ENCODE data around the gene KAT8.
A peak's percentile ranks its signal among the peaks of the same experiment; 100 is the strongest.

DNA sequence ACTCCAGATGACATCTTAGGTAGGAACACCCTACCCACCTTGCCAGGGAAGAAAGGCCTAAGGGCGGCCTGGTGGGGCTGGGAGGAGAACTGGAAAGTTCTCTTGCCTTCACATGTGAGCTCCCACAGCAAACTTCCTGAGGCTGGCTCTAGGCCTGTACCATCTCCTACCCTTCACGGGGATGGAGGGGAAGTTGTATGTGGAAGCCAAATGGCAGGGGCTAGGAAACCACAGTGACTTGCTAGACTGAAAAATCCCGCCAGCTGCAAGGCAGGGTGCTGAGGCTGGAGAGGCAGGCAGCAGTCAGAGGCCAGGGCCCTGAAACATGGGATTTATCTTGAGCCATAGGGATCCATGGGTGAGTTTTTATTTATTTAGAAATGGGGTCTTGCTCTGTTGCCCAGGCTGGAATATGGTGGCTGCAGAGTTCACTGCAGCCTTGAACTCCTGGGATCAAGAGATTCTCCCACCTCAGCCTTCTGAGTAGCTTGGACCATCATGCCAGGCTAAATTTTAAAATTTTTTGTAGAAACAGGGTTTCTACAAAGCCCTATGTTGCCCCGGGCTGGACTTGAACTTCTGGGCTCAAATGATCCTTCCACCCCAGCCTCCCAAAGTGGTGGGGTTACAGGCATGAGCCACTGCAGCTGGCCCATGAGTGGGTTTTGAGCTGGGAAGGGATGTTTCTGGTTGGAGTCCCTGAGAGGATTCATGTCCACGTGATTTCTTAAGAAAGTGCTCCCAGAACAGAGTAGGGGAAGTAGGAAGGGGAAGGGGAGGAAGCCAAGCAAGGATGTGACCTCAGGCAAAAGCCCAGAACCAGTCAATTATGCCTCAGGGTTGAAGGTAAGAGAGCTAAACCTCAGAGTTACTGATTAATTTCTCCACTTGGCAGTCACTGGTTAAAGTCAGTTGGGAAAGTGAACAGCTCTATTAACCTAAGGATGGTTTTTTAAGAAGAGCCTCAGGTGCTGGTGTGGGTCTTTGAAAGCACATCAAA, 4.0 kb upstream of the KAT8 start:
- no peak for TF ChIP-seq POLR2A (IDR thresholded peaks at IDR 0.05; ENCODE audit: borderline replicate concordance, extremely low read depth, insufficient read depth, insufficient read length)
- TF ChIP-seq POLR2AphosphoS5 (IDR thresholded peaks at IDR 0.05; ENCODE audit: low read depth, low read length) = peak; percentile 32
- TF ChIP-seq RAD21 (IDR thresholded peaks at IDR 0.05; ENCODE audit: low read depth) = no peak
- TF ChIP-seq JUND (IDR thresholded peaks at IDR 0.05) = no peak
- TF ChIP-seq CBX3 (IDR thresholded peaks at IDR 0.05; ENCODE audit: low read depth) = no peak
- no peak for TF ChIP-seq ZNF274 (IDR thresholded peaks at IDR 0.05; ENCODE audit: low read depth, low read length)
- TF ChIP-seq, protein P1, sequence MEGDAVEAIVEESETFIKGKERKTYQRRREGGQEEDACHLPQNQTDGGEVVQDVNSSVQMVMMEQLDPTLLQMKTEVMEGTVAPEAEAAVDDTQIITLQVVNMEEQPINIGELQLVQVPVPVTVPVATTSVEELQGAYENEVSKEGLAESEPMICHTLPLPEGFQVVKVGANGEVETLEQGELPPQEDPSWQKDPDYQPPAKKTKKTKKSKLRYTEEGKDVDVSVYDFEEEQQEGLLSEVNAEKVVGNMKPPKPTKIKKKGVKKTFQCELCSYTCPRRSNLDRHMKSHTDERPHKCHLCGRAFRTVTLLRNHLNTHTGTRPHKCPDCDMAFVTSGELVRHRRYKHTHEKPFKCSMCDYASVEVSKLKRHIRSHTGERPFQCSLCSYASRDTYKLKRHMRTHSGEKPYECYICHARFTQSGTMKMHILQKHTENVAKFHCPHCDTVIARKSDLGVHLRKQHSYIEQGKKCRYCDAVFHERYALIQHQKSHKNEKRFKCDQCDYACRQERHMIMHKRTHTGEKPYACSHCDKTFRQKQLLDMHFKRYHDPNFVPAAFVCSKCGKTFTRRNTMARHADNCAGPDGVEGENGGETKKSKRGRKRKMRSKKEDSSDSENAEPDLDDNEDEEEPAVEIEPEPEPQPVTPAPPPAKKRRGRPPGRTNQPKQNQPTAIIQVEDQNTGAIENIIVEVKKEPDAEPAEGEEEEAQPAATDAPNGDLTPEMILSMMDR (IDR thresholded peaks at IDR 0.05 in 2 of 3, conservative IDR thresholded peaks at IDR 0.05 in 1 of 3; ENCODE audit: borderline replicate concordance in 1 of 3, insufficient read depth in 1 of 3, low read depth in 2 of 3, low read length in 2 of 3) = no peak
- TF ChIP-seq, protein P2, sequence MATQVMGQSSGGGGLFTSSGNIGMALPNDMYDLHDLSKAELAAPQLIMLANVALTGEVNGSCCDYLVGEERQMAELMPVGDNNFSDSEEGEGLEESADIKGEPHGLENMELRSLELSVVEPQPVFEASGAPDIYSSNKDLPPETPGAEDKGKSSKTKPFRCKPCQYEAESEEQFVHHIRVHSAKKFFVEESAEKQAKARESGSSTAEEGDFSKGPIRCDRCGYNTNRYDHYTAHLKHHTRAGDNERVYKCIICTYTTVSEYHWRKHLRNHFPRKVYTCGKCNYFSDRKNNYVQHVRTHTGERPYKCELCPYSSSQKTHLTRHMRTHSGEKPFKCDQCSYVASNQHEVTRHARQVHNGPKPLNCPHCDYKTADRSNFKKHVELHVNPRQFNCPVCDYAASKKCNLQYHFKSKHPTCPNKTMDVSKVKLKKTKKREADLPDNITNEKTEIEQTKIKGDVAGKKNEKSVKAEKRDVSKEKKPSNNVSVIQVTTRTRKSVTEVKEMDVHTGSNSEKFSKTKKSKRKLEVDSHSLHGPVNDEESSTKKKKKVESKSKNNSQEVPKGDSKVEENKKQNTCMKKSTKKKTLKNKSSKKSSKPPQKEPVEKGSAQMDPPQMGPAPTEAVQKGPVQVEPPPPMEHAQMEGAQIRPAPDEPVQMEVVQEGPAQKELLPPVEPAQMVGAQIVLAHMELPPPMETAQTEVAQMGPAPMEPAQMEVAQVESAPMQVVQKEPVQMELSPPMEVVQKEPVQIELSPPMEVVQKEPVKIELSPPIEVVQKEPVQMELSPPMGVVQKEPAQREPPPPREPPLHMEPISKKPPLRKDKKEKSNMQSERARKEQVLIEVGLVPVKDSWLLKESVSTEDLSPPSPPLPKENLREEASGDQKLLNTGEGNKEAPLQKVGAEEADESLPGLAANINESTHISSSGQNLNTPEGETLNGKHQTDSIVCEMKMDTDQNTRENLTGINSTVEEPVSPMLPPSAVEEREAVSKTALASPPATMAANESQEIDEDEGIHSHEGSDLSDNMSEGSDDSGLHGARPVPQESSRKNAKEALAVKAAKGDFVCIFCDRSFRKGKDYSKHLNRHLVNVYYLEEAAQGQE (IDR thresholded peaks at IDR 0.05; ENCODE audit: low read depth) = no peak
- TF ChIP-seq, protein P3, sequence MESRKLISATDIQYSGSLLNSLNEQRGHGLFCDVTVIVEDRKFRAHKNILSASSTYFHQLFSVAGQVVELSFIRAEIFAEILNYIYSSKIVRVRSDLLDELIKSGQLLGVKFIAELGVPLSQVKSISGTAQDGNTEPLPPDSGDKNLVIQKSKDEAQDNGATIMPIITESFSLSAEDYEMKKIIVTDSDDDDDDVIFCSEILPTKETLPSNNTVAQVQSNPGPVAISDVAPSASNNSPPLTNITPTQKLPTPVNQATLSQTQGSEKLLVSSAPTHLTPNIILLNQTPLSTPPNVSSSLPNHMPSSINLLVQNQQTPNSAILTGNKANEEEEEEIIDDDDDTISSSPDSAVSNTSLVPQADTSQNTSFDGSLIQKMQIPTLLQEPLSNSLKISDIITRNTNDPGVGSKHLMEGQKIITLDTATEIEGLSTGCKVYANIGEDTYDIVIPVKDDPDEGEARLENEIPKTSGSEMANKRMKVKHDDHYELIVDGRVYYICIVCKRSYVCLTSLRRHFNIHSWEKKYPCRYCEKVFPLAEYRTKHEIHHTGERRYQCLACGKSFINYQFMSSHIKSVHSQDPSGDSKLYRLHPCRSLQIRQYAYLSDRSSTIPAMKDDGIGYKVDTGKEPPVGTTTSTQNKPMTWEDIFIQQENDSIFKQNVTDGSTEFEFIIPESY (IDR thresholded peaks at IDR 0.05; ENCODE audit: extremely low read depth, insufficient replicate concordance, low read length) = no peak
- TF ChIP-seq EZH2phosphoT487 (IDR thresholded peaks at IDR 0.05; ENCODE audit: borderline replicate concordance) = no peak
- TF ChIP-seq SIN3A (IDR thresholded peaks at IDR 0.05; ENCODE audit: low read depth) = no peak
- TF ChIP-seq, protein P4, sequence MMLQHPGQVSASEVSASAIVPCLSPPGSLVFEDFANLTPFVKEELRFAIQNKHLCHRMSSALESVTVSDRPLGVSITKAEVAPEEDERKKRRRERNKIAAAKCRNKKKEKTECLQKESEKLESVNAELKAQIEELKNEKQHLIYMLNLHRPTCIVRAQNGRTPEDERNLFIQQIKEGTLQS (IDR thresholded peaks at IDR 0.05) = no peak
